ENCODE data around the gene MX1. TPM values are rescaled to one million over a fixed set of nuclear protein-coding genes. Genes with fewer than 3 reads are reported as not detected.
"Not testable (repeated sequence)": the region's sequence is repeated elsewhere in the genome, so short reads cannot be mapped to it uniquely, and the experiment has no call there.

The MX1 gene
- total RNA-seq, 2 donors from 2014 or later: 18.0 to 365 TPM

DNA sequence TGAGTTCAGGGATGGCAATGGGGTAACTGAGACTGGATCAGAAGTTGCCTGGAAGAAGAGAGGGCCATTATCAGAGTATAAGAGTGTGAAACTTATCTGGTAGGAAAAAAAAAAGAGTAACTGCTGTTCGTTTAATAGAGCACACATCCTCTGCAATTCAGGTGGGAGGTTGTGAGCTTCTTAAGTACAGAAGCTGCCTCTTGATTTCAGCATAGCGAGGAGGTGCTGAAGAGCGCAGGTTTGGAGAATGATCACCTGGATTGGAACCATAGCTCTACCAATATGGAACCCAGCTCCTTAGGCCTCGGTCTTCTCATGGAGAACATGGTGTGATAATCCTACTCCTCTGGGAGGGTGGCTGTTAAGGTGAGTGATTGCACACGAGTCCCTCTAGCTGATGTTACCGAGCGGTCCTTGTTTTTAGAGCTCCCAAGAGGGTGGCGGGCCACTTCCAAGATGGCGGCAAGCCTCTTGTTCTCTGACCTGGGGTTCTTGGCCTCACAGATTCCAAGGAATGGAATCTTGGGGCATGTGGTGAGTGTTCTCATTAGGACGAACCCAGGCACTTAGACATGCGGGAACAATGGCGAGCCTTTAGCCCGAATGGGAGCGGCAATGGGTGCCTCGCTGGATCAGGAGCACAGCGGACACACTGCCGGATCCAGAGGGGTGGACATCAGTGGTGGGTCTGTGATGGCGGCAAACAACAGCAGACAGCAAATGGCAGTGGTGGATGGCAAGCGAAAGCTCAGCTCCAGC lies 3.3 kb upstream of the MX1 start:
- Mint-ChIP-seq H3K36me3 (peaks cover 0 to 27% of the 10 kb centered on the region in 2 donors), H3K9me3 (peaks cover 0 to 6% of the 10 kb centered on the region in 2 donors), H3K27ac (peak overlapping the region; percentile 11 to 29)
- ATAC-seq (no peak), DNase-seq (ENCODE audit: low spot score in 2 of 2) (no peak)

DNA sequence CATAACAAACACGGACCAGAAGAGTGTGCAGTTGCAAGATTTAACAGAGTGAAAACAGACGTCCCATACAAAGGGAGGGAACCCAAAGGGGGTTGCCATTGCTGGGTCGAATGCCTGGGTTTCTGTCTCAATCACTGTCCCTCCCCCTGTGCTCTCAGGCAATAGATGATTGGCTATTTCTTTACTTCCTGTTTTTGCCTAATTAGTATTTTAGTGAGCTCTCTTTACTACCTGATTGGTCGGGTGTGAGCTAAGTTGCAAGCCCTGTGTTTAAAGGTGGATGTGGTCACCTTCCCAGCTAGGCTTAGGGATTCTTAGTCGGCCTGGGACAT lies 2.8 kb upstream of the MX1 start:
- H3K9me3 Mint-ChIP-seq; DNase-seq (ENCODE audit: low spot score in 2 of 2); ATAC-seq: not testable (repeated sequence)
- Mint-ChIP-seq H3K27ac (peak overlapping the region; percentile 11 to 74), H3K36me3 (peaks cover 0 to 32% of the 10 kb centered on the region in 2 donors)

GRCh38 chr21:41425588-41425953 lies 468 bp upstream of the MX1 start:
- Mint-ChIP-seq H3K9me3 (peaks cover 0 to 4% of the 10 kb centered on the region in 2 donors), H3K36me3 (peaks cover 0 to 52% of the 10 kb centered on the region in 2 donors), H3K27ac (peak overlapping the region; percentile 93 to 100)
- DNase-seq (ENCODE audit: low spot score in 2 of 2) (no peak), ATAC-seq (peak in 1 of 2 donors; percentile 4)

- Mint-ChIP-seq H3K9me3 (peaks cover 0 to 4% of the 10 kb centered on the region in 2 donors), H3K36me3 (peaks cover 0 to 57% of the 10 kb centered on the region in 2 donors), H3K27ac (peak overlapping the region; percentile 93 to 94)
- DNase-seq (ENCODE audit: low spot score in 2 of 2) (peak in 1 of 2 donors; percentile 26), ATAC-seq (no peak)
Observed at GRCh38 chr21:41426676-41427404, 801 bp downstream of the MX1 start.

DNA sequence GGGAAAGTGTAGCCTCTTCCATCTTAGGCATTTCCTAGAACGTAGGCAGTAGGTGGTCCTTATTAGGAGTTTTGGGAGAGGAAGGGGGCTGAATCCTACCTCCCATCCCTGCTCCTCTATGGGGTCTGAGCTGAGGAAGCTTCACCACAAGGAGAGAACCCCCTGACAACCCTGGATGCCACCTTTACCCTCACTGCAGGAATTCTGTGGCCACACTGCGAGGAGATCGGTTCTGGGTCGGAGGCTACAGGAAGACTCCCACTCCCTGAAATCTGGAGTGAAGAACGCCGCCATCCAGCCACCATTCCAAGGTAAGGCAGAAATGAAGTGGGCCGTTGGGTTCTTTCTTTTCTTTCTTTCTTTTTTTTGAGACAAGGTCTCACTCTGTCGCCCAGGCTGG lies 1.5 kb downstream of the MX1 start:
- ATAC-seq (no peak), DNase-seq (ENCODE audit: low spot score in 2 of 2) (no peak)
- H3K36me3 Mint-ChIP-seq: peaks cover under 1 to 59% of the 10 kb centered on the region in 2 donors
- peaks cover 0 to 4% of the 10 kb centered on the region in 2 donors for H3K9me3 Mint-ChIP-seq
- H3K27ac Mint-ChIP-seq: peak overlapping the region in 1 of 2 donors; percentile 94

GRCh38 chr21:41428311-41428710 lies 2.3 kb downstream of the MX1 start:
- H3K9me3 Mint-ChIP-seq: peaks cover 0 to 3% of the 10 kb centered on the region in 2 donors
- peaks cover 8 to 66% of the 10 kb centered on the region in 2 donors for H3K36me3 Mint-ChIP-seq
- H3K27ac Mint-ChIP-seq: peak overlapping the region in 1 of 2 donors; percentile 94
- ATAC-seq: no peak
- DNase-seq (ENCODE audit: low spot score in 2 of 2): no peak

DNA sequence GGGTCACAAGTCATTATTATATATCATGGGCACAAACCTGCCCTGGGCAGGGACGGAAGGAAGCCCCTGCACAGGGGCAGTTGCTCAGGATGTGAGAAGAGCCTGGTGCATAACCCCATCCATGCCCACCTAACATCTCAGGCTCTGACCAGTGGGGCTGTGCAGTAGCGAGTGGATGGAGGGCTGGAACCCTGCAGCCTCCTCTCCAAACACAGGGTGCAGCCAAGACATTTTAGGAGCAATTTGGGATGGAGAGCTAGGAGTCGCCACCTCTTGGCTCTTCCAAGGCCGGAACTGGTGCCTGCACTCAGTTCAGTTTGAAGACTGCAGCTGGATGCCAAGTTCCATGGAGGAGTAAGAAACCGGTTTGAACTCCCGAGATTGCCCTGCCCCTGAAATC lies 2.8 kb downstream of the MX1 start:
- Mint-ChIP-seq H3K9me3 (no peaks in the 10 kb centered on the region), H3K36me3 (peaks cover 10 to 71% of the 10 kb centered on the region in 2 donors), H3K27ac (peak overlapping the region in 1 of 2 donors; percentile 94)
- no peak for DNase-seq (ENCODE audit: low spot score in 2 of 2)
- no peak for ATAC-seq

DNA sequence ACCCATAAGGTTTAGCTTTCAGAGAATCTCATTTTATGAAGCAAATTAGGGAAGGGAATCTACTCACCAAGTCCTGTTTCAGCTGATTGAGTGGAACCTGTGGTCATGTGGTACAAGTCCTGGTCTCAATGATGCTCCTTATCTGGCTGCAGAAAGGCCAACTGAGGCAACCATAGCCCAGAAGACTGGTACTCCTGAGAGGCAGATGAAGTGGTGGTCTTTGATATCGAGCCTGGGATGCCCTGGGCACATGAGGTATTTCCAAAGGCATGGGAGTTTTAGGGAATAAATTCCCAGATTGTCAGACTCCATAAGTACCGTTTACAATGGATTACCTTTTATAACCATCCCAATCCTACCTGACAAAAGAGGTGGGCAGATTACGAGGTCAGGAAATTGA lies 3.3 kb downstream of the MX1 start:
- Mint-ChIP-seq H3K27ac (no peak overlapping the region), H3K9me3 (peaks cover 0 to 1% of the 10 kb centered on the region in 2 donors), H3K36me3 (peaks cover 11 to 76% of the 10 kb centered on the region in 2 donors)
- ATAC-seq (no peak), DNase-seq (ENCODE audit: low spot score in 2 of 2) (no peak)

- ATAC-seq (no peak), DNase-seq (ENCODE audit: low spot score in 2 of 2) (no peak)
- Mint-ChIP-seq H3K9me3 (peaks cover 0 to 6% of the 10 kb centered on the region in 2 donors), H3K36me3 (peaks cover 18 to 80% of the 10 kb centered on the region in 2 donors), H3K27ac (peak overlapping the region in 1 of 2 donors; percentile 7)
Observed at GRCh38 chr21:41429925-41430491, 4.0 kb downstream of the MX1 start.

DNA sequence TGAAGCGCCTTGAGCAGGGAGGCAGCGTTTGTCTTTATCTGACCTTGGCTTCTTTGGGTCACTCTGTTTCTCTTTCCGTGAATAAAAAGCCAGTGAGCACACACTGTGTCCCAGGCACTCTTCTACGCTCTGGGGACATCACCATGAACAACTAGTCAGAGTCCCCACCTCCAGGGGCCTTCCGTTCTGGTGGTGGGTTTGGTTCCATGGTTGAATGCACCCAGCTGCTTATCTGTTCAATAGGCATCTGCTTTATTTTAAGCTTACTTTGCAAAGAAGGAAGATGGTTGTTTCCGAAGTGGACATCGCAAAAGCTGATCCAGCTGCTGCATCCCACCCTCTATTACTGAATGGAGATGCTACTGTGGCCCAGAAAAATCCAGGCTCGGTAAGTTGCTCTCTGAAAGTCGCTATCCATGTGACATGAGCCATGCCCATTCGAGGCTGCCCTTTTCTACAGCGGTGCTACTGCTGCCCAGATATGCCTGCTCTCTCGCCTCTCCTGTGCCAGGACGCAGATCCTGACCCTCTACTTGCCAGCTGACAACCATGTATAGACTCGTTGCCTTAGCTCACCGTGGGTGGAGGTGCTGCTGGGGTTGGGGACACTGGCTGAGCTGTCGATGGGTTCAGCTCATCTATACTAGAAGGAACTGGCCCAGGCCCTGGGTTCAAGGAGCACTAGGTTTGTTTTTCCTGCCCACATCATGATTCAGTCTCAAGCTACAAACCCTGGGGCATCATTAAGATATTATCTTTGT lies 5.9 kb downstream of the MX1 start:
- Mint-ChIP-seq H3K36me3 (peaks cover 31 to 86% of the 10 kb centered on the region in 2 donors), H3K9me3 (peaks cover 0 to 8% of the 10 kb centered on the region in 2 donors), H3K27ac (peak overlapping the region in 1 of 2 donors; percentile 36)
- DNase-seq (ENCODE audit: low spot score in 2 of 2) (no peak), ATAC-seq (no peak)

DNA sequence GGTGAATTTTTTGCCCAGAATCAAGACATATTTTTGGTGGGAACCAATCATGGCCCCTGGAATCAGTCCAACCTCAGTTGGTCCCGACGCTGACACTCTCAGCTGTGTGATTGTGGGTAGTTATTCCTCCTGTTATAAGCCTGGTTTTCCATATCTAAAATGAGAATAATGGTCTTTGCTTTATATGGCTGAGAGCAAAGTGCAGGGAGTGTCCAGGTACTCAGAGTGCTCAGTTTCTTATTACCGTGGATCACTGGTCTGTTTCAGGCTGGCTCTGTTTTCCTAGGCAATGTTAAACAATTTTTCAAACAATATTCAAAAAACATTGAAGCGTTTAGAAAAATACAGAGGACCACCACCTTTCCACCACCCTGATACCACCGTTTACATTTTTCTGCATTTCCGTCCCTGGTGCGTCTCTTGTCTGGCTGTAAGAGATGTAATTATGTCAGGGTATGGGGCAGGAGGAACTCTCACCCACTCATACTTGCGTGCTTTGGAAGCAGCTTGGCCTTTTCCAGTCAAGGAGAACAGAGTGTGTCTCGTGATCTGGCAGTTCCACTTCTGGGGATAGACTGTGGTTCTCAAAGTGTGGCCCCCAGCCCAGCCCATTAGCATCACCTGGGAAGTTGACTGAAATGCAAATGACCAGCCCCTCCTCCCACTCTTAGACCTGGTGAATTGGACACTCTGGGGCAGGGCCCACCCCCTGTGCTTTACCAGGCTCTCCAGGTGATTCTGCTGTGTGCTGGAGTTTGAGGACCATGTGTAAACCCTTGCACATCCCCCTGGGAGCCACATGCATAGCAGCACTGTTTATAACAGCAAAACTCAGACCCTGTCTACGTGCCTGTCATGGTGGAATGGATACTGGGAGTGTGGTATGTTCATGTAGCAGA lies 6.8 kb downstream of the MX1 start:
- no peak for ATAC-seq
- peaks cover 31 to 82% of the 10 kb centered on the region in 2 donors for H3K36me3 Mint-ChIP-seq

DNA sequence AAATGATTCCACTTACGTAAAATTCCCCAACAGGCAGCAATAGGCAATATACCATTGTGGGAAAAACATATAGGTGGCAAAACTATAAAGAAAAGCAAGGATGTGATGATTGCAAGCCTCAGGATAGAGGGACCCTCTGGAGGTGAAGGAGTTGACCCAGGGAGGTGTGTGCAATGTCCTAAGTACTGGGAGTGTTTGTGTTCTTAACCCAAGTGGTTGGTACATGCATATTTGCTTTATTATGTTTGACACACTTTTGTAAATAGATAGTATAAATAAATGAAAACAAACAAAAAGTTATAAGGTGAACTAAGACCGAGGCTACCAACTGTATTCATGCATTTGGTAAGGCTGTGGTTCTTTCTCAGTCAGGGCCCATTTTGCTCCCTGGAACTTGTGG lies 7.5 kb downstream of the MX1 start:
- DNase-seq (ENCODE audit: low spot score in 2 of 2) (no peak), ATAC-seq (no peak)
- no peak overlapping the region for H3K27ac Mint-ChIP-seq
- peaks cover 0 to 8% of the 10 kb centered on the region in 2 donors for H3K9me3 Mint-ChIP-seq
- H3K36me3 Mint-ChIP-seq: peaks cover 31 to 82% of the 10 kb centered on the region in 2 donors

More for the DNA sequence above, 6.8 kb downstream of the MX1 start:
- Mint-ChIP-seq H3K27ac (no peak overlapping the region), H3K9me3 (peaks cover 0 to 8% of the 10 kb centered on the region in 2 donors)
- no peak for DNase-seq (ENCODE audit: low spot score in 2 of 2)

- H3K36me3 Mint-ChIP-seq: peaks cover 31 to 78% of the 10 kb centered on the region in 2 donors
Observed at GRCh38 chr21:41435706-41436105, 9.7 kb downstream of the MX1 start.

DNA sequence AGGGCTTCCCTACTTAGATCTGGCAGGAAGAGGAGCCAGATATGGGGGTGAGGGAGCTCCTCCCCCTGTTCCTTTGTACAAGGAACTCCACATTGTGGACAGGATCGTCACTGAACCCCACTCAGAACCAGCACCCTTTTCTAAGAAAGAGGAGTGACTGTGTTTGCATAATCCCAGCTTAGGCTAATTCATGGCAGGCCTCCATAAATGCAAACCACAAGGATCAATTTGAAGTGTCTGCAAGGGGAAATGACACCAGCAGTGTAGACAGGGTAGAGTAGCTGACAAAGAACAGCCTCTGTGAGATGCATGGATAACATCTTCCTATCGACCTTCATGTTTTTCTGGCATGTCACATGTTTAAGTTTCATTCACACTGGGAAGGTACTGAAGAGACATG lies 11.7 kb downstream of the MX1 start:
- peak in 1 of 2 donors; percentile 27 for ATAC-seq
- Mint-ChIP-seq H3K36me3 (peaks cover 29 to 80% of the 10 kb centered on the region in 2 donors), H3K9me3 (peaks cover 0 to 8% of the 10 kb centered on the region in 2 donors), H3K27ac (peak overlapping the region; percentile 2 to 38)
- DNase-seq (ENCODE audit: low spot score in 2 of 2): no peak

More at GRCh38 chr21:41435706-41436105, 9.7 kb downstream of the MX1 start:
- Mint-ChIP-seq H3K27ac (no peak overlapping the region), H3K9me3 (peaks cover 0 to 8% of the 10 kb centered on the region in 2 donors)
- DNase-seq (ENCODE audit: low spot score in 2 of 2): no peak
- no peak for ATAC-seq

DNA sequence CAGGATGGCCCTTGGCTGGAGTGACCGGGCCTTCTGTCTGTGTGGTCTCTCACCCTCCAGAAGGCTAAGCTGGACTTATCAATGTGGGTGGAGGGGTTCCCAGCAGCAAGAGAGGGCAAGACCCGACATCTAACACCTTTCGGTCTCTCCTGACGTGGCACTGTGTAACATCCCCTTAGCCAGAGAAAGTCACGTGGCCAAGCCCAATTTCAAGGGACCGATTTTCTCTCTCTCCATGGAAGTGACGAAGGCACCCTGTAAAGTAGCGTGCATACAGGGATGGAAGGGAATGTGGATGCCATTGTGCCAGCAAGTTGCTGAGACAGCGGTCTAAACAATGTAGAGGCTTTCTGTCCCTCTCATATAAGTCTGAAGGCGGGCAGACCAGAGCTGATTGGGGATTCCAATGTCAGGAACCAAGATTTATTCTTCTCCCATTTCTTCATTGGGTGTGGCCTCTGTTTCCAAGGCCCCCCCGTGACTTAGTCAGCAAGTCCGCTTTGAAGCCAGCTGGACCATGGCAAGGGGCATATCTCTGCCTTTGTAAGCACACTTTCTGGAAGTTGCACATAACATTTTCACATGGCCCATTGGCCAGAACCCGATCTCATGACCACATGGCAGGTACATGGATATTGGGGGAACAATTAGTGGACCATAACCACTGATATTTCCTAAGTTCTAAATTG lies 12.5 kb downstream of the MX1 start:
- peak overlapping the region; percentile 25 to 38 for H3K27ac Mint-ChIP-seq
- H3K36me3 Mint-ChIP-seq: peaks cover 21 to 80% of the 10 kb centered on the region in 2 donors
- no peak for DNase-seq (ENCODE audit: low spot score in 2 of 2)
- peak in 1 of 2 donors; percentile 3 for ATAC-seq
- peaks cover 0 to 8% of the 10 kb centered on the region in 2 donors for H3K9me3 Mint-ChIP-seq

Data from activated naive CD4-positive, alpha-beta T cell treated with anti-CD3 and anti-CD28 coated beads, Interleukin-2, amount 50 U/mL, for 72 hours (primary cell).